Subcutaneous adipose tissue (tissue), 4 donors: ENCODE measurements around the gene KRTAP12-3. TPM values are rescaled to one million over a fixed set of nuclear protein-coding genes. Genes with fewer than 3 reads are reported as not detected.

ENCODE experiments used
- total RNA-seq, 4 donors: library from RNA; depleted of rRNA; stranded (reverse); fragments of >200 nt; gene quantifications; one replicate each; pipeline ENCODE4 v1.1.0, GENCODE V29; 2016
- TF ChIP-seq, protein P1 (sequence below): fragments of 450-650 bp; IDR thresholded peaks from one replicate; pipeline ENCODE4 v1.5.1; 2016; ENCODE audit warnings: low read depth, mild to moderate bottlenecking, control low read depth, antibody characterized with exemption, moderate library complexity

The KRTAP12-3 gene
- total RNA-seq, 4 donors from 2014 or later, result not detected

DNA sequence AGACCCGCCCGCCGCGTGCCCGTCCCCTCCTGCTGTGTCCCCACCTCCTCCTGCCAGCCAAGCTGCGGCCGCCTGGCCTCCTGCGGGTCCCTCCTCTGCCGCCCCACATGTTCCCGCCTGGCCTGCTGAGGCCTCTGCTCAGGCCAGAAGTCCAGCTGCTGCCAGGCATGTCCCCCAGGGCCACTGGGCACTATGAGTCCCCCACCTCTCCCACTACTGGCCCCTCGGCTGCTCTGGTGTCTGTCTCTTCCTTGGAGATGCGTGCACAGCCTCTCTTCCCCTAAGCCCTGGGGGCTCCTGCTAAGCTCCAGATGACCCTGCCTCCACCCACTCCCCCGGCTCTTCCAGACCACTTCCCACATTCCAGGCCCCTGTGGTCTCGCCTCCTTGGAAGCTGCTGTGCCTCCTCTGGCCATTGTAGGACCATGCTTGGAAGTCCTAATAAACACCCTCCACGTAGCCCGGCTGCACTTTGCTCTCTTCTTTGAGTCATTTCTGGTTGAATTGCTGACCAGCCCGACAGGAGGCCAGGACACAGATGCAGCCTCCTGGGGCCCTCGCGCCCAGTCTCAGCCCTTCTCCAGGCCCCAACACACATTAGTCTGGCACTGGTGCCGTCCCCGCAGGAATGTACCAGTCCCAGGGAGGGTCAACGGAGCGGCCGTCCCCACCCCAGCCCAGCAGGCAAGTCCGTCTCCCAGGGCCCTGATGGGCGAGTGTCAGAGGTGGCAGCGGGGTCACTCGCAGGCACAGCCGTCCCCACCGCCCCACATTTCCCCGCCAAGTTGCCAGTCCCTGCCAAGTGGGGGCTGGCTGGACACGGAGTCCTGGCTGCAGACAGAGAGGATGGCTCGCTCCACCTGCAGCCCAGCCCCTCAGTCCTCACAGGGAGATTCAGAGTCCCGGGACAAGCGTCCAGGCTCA lies 40.3 kb downstream of the KRTAP12-3 start:
- TF ChIP-seq, protein P1, sequence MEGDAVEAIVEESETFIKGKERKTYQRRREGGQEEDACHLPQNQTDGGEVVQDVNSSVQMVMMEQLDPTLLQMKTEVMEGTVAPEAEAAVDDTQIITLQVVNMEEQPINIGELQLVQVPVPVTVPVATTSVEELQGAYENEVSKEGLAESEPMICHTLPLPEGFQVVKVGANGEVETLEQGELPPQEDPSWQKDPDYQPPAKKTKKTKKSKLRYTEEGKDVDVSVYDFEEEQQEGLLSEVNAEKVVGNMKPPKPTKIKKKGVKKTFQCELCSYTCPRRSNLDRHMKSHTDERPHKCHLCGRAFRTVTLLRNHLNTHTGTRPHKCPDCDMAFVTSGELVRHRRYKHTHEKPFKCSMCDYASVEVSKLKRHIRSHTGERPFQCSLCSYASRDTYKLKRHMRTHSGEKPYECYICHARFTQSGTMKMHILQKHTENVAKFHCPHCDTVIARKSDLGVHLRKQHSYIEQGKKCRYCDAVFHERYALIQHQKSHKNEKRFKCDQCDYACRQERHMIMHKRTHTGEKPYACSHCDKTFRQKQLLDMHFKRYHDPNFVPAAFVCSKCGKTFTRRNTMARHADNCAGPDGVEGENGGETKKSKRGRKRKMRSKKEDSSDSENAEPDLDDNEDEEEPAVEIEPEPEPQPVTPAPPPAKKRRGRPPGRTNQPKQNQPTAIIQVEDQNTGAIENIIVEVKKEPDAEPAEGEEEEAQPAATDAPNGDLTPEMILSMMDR, result no peak

DNA sequence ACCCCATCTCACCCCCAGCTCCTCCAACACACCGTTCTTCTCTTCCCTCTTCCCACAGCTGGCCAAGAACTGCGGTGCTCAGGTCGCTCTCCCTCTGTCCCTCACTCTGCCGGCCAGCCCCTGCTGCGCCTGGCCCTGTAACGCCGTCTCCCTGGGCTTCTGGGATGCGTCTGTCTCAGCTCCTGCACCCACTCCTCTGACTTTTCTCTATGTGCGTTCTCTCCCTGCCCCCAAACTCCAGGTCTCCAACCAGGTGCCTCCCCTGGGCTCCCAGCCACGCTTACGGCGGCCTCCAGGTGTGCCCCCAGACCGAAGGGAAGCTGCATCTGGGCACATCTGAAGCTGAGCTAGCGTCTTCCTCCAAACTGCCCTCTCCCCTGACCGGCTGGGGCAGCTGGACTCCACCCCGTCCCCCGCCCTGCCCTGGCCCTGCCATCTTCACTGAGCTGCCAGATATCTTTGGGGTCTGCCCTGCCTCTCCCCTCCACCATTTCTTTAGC lies 41.8 kb downstream of the KRTAP12-3 start:
- TF ChIP-seq, protein P1, result no peak

DNA sequence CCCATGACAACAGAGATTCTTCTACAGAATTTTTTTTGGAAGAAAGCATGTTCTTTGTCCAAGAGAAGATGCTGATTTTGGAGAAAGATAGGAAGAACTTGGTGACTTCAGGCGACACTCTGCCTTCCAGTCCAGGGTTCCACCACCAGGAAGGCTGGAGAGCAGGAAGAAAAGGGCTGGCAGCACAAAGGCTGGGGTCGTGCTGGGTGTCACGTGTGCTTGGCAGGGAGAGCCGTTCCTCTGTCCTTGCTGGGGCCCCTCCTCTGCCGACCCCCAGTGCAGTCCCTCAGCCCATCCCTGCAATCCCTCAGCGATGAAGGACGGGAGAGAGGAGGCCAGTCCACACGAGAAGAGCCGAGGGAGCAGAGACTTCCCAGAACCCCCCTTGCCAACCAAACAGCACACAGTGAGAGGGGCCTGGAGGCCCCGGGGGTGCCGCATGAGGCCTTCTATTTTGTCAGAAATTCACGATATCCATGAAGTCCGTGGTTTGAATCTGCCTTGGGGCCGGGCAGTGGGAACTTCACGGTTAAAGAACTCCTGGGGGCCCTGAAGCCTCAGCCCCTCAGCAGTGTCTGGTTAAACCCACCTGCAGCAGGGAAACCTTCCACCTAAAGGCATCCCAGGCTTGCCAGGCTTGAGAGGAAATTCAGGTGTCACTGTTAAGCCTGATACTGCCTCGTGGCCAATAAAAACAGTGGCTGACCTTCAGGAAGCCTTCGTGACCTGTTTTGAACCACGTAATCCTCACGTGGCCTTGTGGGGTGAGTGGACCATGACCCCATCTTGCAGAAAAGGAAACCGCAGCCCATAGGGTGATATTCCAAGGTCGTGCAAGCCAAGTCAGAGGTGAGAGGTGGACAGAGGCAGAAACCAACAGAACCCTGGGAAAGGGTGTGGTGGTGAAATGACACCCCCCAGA lies 42.6 kb downstream of the KRTAP12-3 start:
- TF ChIP-seq, protein P1, result no peak

- TF ChIP-seq, protein P1, result no peak
Observed at GRCh38 chr21:44701023-44701400, 43.3 kb downstream of the KRTAP12-3 start.

GRCh38 chr21:44701541-44701940 lies 43.8 kb downstream of the KRTAP12-3 start:
- TF ChIP-seq, protein P1, result no peak

DNA sequence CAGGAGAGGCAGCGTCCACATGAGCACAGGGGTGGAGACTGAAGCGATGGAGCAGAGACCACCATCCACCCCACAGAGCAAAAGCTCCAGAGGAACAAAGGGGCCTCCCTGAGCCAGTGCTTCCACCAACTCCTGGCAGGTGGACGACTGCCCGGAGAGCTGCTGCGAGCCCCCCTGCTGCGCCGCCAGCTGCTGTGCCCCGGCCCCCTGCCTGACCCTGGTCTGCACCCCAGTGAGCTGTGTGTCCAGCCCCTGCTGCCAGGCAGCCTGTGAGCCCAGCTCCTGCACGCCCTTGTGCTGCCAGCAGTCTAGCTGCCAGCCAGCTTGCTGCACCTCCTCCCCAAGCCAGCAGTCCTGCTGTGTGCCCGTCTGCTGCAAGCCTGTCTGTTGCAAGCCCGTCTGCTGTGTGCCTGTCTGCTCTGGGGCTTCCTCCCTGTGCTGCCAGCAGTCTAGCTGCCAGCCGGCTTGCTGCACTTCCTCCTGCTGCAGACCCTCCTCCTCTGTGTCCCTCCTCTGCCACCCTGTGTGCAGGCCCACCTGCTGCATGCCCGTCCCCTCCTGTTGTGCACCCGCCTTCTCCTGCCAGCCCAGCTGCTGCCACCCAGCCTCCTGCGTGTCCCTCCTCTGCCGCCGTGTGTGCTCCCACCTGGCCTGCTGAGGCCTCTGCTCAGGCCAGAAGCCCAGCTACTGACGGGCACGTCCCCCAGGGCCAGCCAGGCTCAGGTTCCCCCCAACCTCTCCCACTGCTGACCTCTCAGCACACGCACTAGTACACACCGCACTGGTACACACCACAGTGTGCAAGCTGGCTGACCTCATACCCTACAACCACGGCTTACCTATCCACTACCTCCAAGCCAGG lies 44.6 kb downstream of the KRTAP12-3 start:
- TF ChIP-seq, protein P1, result no peak
